Measurements from ENCODE around the gene KCNN3.

Gene KCNN3

DNA sequence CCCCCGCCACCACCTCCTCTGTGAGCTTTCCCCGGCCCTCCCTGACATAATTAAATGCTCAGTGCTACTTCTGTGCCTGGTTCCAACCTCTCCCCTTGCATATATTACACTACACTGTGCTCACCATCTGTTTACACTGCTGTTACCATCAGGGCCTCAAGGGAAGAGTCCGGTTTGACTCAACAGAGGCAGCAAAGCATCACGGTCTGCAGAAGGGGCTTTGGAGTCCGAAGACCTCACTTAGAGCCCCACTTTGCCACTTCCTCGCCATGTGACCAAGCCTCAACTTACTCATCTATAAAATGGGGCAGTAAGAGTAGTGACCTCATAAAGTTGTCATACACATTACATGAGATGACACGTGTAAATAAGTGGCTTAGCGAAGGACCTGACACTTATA, 27.4 kb downstream of the KCNN3 start:
- no peak for DNase-seq (ENCODE audit: low read depth in 4 of 4, low spot score in 1 of 4)

DNA sequence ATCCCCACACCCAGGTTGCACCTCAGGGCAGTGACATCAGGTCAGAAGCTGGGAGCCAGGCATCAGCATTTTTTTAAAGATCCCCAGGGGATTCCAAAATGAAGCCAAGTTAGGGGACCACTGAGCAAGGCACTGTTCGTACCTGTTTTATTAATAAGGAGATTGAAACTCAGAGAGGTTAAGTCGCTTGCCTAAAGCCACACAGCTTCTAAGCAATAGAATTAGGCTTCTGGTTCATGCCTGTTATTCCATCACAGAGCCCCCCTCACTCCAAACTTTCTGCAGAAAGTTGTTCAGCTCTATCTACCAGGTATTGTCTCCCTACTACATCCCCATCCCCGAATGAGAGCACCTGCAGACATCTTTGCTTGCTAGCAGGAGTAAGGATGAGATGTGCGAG, 28.7 kb downstream of the KCNN3 start:
- no peak for DNase-seq (ENCODE audit: low read depth in 4 of 4, low spot score in 1 of 4)

DNA sequence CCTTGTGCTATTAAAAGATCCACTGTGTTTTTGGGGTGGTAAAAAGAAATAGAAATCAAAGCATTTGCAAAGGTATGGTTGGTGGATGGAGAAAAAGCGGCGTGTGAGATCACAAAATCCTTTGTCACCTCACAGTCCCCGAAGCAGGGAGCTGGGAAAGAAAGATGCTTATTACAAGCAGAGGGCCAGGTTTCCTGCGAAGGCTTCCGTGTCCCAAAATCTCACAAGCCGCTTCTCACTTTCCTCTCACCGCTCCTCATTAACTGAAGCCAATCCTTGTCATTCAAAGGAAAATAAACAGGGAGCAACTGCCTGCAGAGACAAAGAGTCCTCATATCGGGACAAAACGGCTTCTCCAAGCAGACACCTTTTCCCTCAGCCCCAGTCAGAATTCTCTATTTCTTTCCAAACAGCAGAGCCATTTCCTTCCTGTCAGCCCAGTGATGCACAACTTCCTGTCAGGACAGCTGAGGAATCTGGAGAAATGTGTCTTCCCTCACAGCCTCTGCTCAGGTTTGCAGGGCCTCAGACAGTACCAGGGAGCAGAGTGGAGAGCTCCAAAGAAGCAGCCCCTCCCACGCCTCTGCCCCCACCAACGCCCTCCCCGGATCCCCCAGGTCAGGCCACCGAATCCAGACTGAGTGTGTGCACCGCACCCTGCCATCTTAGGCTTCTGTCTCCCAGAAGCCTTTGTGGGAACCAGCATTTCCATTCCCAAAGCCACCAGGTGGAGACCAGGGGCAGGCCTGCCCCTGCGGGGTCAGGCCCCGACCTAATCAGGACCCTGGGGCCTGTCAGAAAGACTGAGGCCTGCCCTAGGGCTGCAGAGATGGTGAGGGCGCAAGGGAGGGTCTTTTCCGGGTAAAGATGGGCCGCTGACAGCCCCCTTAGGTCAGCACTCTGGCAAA, 29.6 kb downstream of the KCNN3 start:
- DNase-seq (ENCODE audit: low read depth in 4 of 4, low spot score in 1 of 4), result no peak

DNA sequence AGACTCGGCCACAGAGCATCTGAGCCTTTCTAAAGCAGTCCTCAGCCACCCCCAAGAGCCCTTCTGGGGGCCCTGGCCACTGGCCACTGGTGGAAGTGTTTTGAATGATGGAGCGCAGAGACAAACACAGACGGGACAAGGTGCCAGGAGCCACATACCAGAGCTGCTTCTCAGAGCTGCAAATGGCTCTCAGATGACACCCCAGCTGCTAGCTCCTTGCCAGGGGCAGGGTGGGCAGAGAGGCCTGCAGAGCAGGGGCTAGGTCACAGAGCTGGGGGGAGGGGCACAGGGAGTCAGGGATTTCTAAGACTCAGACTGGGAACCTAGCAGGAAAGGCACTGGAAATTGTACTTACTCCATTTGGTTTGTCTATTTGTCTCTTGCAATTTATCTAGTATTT, 30.4 kb downstream of the KCNN3 start:
- no peak for DNase-seq (ENCODE audit: low read depth in 4 of 4, low spot score in 1 of 4)

DNA sequence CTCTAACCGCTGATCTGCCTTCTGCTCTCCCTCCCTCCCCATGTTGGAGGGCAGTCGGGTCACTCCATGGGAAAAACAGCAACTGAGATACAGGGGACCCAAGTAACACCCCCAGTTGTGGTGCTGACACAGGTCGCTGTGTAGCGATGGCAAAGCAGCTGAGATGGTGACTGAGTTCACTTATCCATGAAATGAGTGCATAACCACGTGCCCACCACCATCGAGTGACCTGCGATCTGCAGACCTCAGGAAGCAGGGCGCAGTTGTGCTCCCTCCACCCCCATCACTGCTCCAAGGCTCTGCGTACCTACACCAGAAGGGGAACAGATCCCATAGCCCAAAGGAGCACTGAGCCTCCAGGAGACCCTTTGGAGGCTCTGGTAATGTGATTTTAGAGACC, 31.1 kb downstream of the KCNN3 start:
- no peak for DNase-seq (ENCODE audit: low read depth in 4 of 4, low spot score in 1 of 4)

DNA sequence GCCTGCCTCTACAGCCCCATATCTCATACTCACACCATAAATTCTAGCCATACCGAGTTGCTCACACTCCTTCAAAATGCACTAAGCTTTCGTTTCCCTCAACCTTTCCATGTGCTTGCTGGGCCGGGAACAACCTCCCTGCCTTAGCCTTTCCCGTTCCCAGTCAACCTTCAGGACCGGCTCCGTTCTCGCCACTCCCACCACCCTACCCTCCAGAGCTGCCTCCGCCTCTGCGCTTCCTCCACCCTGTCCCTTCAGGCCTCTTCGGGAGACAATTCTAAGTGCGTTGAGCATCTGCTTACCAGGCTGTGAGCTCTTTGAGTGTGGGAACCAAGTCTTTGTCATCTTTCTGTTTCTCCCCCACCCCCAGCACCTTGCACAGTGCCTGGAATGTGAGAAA, 31.6 kb downstream of the KCNN3 start:
- no peak for DNase-seq (ENCODE audit: low read depth in 4 of 4, low spot score in 1 of 4)

DNA sequence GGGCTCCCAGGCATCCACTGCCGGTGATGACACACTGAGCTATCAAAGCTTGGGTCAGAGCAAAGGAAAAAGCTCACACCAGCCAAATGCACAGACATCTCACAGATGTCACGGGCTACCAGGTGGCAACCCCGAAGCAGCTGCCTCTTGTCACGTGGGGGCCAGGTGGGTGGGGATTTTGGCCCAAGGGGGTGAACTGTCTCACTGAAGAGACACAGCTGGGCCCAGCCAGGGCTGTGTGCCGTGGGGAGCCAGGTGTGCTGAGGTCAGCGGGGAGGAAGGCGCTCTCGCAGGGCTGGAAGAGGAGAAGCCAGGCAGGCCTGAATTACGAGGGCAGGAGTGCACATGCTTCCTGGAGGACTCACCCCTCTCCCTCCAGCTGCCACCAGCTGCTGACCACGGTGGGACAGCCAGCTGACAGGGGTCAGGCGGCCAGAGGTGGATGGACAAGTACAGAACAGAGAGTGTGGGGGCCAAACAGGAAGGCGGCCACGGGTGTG, 32.4 kb downstream of the KCNN3 start:
- no peak for DNase-seq (ENCODE audit: low read depth in 4 of 4, low spot score in 1 of 4)

DNA sequence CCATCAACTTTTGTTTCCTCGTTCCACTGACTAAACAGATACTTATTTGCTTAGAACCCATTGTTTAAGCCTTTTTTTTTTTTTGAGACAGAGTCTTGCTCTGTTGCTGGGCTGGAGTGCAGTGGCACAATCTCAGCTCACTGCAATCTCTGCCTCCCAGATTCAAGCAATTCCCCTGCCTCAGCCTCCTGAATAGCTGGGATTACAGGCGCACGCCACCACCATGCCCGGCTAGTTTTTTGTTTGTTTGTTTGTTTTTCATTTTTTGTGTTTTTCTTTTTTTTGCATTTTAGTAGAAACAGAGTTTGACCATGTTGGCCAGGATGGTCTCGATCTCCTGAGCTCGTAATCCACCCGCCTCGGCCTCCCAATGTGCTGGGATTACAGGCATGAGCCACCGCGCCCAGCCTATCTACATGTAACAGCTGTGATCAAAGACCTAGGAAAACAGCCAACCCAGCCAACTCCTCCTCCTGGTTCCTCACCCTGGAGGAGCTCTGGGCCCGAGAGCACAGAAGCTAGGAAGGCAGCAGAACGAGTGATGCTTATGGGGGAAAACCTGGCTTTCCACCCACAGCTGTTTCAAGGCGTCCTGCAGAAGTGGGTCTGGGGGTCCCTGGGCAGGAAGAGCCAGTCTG, 32.9 kb downstream of the KCNN3 start:
- DNase-seq (ENCODE audit: low read depth in 4 of 4, low spot score in 1 of 4), result no peak

DNA sequence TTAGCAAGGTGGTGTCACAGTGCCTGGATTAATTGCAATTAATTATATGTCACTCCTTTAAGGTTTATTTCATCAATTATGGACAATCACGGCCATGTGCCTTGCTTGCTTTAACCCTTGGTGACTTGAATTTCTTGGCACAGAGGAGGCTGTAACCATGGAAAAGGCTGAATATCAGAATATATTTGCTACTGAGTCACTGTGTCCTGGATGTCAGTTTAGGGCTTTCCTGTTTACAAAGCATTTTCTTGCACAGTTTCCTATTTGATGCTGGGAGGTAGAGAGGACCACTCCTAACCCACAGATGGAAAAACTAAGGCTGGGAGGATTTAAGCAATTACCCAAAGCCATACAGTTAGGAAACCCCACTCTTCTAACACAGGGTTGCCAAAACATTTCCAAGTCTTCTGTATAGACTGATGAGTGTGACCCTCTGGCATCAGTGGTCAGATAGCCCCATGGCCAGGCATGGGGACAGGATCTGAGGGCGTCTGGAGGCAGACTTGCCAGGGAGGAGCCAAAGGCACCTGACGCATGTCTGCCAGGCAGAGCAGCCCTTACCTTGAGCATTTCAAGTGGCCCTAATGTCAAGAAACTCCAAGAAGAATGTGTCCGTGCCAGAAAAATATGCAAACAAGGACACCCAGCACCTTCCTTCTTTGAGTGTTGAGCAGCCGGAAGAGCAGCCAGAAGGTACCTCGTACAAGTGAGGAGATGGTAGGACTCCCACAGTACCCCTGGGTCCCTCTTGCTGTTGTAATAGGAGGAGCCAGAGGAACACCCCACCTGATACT, 34.4 kb downstream of the KCNN3 start:
- no peak for DNase-seq (ENCODE audit: low read depth in 4 of 4, low spot score in 1 of 4)

DNA sequence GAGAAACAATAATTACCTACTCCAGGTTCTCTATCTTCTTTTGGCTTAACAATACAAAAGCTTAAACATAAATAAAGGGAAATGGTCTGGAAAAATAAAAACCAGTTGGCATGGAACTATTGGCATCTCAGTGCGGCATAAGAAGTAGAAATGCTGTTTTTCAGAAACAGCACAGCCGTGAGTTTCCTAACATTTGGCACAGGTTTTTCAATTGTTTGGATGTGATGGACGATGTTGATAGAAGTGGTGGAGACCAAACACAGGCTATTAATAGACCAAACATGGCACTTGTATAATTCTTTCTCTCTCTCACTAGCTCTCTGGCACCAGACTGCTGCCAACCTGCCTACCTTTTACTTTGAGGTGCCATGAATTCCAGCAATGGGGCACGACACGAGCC, 36.2 kb downstream of the KCNN3 start:
- DNase-seq (ENCODE audit: low read depth in 4 of 4, low spot score in 1 of 4), result no peak

DNA sequence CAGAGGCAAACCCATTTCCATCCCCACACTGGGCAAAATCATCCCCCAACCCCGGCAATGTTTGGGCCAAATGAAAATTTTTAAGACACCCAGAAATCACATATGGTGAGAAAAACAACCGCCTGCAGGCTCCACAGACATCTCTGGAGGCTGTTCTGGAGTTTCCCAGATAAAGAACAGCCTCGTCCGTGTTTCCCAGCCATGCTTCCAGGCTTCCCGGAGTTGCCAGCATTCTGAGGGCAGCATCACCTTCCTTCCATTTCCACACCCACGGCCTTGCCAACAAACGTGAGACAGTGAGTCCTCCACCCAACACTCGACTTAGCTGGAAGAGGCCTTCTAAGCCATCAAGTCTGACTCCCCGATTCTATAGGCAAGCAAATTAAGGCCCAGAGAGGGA, 36.9 kb downstream of the KCNN3 start:
- DNase-seq (ENCODE audit: low read depth in 4 of 4, low spot score in 1 of 4), result no peak

DNA sequence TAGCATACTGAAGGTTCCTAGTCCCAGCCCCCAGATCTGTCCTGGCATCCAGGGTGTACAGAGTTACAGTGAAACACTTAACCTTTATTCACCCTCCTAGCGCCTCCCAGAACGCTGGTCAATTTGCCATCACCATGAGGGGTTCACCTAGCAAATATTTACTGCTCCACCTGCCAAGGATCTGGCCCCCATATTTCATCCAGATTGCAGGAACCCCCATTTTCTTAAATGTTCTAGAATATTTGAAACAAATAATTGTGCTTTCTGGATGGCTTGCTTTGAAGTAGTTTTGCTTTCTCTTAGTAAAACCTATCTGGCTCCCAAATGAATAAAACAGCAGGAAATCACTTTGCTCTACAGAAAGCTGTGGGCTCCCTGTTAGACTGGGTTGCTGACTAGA, 37.7 kb downstream of the KCNN3 start:
- DNase-seq (ENCODE audit: low read depth in 4 of 4, low spot score in 1 of 4), result no peak

DNA sequence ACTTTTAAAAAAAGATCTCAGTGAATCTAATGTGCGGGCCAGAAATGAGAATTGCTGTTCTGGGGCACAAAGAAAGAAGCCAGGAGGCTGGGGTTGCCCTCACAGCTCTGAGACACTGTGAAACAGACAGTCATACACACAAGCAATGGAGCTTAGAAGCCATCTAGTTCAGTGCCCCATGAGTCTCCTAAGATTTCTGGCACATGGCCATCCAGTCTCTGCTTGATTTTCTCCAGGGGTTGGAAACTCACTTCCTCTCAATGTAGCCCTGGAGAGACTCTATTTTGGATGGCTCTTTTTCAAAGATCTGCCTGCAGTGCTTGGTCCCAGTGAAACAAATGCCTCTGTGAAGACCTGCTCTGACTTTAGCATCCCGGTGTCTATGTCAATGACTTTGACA, 38.6 kb downstream of the KCNN3 start:
- no peak for DNase-seq (ENCODE audit: low read depth in 4 of 4, low spot score in 1 of 4)

DNA sequence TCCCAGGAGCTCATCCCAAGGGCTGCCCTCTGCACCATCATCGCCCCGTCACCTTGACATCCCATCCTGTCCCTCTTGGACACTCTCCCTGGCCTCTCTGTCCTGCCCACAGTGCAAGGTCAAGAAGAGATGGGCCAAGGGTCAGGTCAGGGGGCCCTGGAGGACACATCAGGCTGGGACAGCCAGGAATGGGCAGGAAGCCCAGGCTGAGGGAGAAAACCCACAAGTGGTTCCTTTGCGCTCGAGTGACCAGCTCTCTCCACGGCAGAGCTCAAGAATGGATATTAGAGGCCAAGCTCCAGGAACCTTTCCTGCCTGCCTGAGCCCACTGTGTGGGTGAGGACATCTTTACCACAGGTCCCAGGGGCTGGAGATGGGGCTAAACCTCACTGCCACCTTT, 41.0 kb downstream of the KCNN3 start:
- DNase-seq (ENCODE audit: low read depth in 4 of 4, low spot score in 1 of 4), result no peak

DNA sequence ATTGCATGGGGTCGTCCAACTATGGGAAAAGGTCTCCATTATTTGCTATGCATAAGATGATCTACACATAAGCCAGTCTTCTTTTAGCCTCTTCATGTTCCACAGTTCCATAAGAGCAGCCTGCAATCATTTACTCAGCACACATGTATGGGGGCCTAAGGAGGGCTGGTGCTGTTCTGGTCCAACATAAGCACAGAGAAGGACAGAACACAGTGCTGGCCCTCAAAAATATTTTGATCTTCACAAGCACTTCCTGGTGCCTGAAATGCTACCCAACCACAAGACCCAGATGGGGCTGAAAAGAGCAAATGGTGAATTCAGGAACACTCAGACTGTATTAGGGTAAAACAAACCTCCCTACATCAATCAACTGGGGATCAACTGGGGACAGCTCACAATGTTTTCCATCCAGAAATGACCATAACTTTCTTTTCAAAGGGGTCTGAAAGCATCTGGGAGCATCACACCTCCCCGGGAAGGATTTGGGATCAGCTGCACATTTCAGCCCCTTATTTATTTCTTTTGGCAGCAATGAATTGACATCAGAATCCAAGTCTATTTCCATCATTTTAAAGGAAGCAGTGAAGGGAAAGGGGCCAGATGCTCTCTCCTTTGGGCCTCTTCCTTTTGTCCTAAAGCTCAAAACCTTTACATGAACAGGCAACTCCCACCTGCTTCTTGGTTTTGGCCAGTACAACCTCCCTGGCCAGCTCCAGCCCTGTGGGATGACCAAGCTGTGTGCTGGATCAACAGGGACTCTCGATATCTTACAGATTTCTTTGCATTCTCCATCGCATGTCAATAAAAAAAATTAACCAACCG, 45.7 kb downstream of the KCNN3 start:
- no peak for DNase-seq (ENCODE audit: low read depth in 4 of 4, low spot score in 1 of 4)

DNA sequence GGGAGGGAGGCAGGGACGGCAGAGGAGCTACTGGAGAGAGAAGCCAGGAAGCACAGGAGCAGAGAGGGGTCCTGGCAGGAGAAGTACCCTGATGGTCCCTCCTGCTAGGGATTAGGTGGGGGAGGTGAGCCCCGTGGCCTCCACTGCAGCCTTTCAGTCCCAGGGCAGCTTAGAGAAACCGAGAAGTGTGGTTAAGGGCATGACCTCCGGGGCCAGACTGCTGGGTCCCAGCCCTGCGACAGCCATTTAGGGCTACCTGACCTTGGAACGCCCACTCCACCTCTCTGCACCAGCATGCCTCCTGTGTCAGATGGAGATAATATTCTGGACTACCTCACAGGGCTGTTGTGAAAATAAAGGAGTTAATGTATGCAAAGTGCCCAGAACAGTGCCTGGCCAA, 47.4 kb downstream of the KCNN3 start:
- no peak for DNase-seq (ENCODE audit: low read depth in 4 of 4, low spot score in 1 of 4)

DNA sequence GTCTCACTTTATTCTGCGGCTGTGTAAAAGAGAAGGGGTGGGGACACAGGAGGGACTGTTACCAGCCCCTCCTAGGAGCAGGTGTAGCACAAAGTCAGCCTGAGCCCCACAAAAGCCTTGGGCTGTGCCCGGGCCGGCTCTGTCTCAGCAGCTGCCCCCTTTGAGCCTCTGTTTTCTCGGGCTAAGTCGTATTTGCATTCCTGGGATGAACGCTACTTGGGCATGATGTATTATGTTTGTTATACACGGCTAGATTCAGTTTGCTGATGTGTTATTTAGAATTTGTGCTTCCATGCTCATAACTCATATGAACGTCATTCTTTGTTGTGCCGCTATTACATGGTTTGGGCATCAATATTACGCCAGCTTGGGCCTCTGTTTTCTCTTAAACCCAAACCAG, 47.8 kb downstream of the KCNN3 start:
- DNase-seq (ENCODE audit: low read depth in 4 of 4, low spot score in 1 of 4), result no peak

DNA sequence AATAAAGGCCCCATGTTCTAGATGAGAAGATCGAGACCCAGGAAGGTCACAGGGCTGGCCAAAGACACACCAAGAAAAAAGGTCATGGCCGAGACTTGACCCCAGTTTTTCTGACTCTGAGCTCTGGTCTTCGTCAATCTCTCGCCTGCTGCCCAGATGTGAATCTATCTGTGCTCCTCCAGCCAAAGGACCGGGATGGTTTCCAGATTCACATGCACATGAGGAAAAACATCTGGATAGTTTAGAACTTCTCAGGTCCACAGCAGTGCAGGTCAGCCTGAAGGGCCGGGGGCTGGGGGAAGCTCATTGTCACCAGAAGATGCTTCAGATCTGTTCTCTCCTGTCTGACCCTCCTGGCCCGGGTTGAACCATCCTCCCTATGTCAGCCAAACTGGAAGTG, 49.0 kb downstream of the KCNN3 start:
- DNase-seq (ENCODE audit: low read depth in 4 of 4, low spot score in 1 of 4), result no peak

DNA sequence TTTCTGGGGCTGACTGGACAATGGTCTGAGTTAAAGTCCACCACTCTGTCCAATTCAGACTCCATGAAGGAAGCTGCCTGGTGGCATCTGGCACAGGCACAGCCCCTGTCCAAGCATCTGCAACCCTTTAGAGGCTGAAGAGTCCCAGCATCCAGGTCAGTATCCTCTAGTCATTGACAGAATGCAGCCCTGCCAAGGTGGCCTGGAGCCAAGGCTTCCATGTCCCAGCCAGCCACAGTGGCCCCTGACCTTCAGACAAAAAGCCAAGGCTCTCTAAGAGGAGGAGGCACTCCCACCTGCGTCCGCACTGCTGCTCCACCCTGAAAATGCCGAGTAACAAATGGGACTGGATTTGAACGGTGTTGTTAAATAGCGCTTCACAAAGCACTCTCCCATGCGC, 49.4 kb downstream of the KCNN3 start:
- DNase-seq (ENCODE audit: low read depth in 4 of 4, low spot score in 1 of 4), result no peak

DNA sequence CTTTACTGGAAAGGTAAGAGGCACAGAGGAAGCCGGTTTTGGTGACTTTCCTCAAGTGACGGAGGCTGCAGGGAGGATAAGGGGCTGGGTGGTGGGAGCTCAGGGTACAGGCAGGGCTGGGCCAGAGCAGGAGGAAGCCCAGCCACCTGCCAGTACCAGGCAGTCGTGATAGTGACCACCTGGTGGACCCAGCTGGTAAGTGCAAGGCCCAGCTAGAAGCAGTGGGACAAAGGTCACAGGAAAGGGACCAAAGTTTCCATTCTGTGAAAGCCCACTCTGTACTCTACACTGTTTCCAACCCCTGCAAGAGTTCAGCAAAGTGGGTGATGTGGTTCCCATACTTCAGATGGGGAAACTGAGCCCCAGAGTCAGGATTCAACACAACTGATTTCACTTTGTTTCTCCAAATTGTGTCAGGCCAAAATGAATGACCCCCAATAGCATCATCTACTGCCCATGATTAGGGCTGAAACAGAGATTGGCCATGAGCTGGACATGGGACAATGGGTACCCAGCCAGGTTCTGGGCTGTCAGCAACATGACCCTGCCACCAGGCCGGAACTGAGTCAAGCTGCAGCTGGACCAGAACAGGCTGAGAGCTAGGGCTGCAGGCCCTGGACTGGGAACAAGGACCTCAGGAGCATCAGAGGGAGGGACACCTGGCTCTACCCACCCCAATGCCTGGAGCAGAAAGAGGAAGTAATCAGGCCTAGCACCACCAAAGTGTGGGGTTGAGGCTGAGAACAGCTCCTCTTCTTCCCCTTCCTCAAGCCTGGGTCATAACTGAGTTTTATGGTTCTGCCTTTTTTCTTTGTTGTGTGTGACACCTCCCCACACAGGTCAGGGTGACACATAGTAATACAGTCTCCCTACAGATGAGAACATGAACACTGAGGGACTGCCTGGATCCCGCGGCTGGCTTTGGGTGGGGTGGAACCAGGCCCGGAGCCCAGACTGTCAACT, 50.2 kb downstream of the KCNN3 start:
- DNase-seq (ENCODE audit: low read depth in 4 of 4, low spot score in 1 of 4), result no peak
